ENCODE measurements around the gene LMNA.
"Not testable (repeated sequence)": the region's sequence is repeated elsewhere in the genome, so short reads cannot be mapped to it uniquely, and the experiment has no call there.

Gene LMNA

GRCh38 chr1:156172696-156173470 lies 58.4 kb downstream of the LMNA start:
- TF ChIP-seq CTCF (conservative IDR thresholded peaks at IDR 0.05), result no peak
- TF ChIP-seq ZFX (IDR thresholded peaks at IDR 0.05), result no peak
- no peak overlapping the region for H3K27ac ChIP-seq

- TF ChIP-seq CTCF (conservative IDR thresholded peaks at IDR 0.05), result no peak
- TF ChIP-seq ZFX (IDR thresholded peaks at IDR 0.05), result no peak
- no peak overlapping the region for H3K27ac ChIP-seq
These were observed 62.2 kb downstream of the LMNA start for GRCh38 chr1:156176610-156177210.

GRCh38 chr1:156177919-156178654 lies 63.6 kb downstream of the LMNA start:
- TF ChIP-seq CTCF (conservative IDR thresholded peaks at IDR 0.05) (no peak), ZFX (IDR thresholded peaks at IDR 0.05) (no peak)
- no peak overlapping the region for H3K27ac ChIP-seq

GRCh38 chr1:156180471-156180870 lies 66.0 kb downstream of the LMNA start:
- H3K27ac ChIP-seq, result no peak overlapping the region
- TF ChIP-seq ZFX (IDR thresholded peaks at IDR 0.05) (no peak), CTCF (conservative IDR thresholded peaks at IDR 0.05) (no peak)

GRCh38 chr1:156181391-156181924 lies 66.9 kb downstream of the LMNA start:
- H3K27ac ChIP-seq, result not testable (repeated sequence)

- not testable (repeated sequence) for H3K27ac ChIP-seq
These were observed 67.7 kb downstream of the LMNA start for GRCh38 chr1:156182010-156182779.

GRCh38 chr1:156186347-156187177 lies 72.1 kb downstream of the LMNA start:
- not testable (repeated sequence) for H3K27ac ChIP-seq

All from C4-2B (cell line).